GM21529 (cell line): ENCODE data around the gene SEC61A1.

Experiments
- ATAC-seq: cut with Tn5 transposase; IDR thresholded peaks from one replicate; pipeline ENCODE4 v1.9.1; 2021; ENCODE audit not compliant: unreplicated experiment

The SEC61A1 gene

DNA sequence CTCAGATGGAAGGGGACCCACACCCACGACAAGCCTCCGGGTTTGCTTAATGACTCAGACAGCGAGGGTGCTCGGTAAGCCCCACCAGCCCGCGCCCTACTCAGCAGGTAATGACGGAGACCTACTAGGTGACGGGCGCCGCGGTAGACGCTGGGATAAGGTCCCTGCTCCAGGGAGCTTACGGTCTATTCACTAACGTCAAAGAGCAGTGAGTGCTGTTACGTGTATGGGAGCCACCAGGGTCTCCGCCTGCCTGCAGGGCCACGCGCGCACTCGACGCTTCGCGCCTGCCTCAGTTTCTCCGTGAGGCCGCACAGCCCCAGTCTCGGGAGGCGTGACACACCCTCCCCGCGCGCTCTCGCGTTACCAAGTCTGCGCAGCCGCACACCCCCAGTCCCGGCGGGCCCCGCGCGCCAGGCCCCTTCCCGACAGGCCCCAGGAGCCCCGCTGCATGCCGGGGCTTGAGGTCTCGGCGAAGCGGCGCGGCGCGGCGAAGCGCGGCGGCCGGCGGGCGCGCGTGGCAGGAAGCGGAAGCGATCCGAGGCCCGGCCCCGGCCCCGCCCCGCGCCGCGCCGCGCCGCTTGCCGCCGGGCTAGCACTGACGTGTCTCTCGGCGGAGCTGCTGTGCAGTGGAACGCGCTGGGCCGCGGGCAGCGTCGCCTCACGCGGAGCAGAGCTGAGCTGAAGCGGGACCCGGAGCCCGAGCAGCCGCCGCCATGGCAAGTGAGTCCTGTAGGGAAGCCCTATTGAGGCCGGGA, at the start of gene SEC61A1:
TSS of gene SEC61A1 (plus strand) at position 601 of the 758 bp plus-strand sequence. CDS start at position 717, 116 bp downstream.
- peak; percentile 92 for ATAC-seq

DNA sequence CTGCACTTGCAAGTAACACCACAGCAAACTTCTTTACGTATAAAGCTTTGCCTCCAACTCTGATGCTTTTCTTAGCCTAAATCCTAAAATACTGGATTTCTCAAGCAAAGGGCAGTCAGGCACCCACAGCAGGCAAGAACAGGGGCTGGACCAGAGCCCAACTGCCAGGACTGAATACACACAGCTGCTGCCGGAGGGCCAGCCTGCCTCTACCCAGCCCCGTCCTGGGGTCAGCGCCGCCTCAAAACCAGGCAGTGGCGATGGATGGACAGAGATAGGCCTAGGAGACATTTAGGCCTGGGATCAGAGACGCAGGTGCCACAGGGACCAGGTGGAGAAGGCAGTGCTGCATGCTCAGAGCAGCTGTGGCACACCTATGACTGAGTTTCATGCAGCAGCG, 47.6 kb upstream of the SEC61A1 start:
- no peak for ATAC-seq

DNA sequence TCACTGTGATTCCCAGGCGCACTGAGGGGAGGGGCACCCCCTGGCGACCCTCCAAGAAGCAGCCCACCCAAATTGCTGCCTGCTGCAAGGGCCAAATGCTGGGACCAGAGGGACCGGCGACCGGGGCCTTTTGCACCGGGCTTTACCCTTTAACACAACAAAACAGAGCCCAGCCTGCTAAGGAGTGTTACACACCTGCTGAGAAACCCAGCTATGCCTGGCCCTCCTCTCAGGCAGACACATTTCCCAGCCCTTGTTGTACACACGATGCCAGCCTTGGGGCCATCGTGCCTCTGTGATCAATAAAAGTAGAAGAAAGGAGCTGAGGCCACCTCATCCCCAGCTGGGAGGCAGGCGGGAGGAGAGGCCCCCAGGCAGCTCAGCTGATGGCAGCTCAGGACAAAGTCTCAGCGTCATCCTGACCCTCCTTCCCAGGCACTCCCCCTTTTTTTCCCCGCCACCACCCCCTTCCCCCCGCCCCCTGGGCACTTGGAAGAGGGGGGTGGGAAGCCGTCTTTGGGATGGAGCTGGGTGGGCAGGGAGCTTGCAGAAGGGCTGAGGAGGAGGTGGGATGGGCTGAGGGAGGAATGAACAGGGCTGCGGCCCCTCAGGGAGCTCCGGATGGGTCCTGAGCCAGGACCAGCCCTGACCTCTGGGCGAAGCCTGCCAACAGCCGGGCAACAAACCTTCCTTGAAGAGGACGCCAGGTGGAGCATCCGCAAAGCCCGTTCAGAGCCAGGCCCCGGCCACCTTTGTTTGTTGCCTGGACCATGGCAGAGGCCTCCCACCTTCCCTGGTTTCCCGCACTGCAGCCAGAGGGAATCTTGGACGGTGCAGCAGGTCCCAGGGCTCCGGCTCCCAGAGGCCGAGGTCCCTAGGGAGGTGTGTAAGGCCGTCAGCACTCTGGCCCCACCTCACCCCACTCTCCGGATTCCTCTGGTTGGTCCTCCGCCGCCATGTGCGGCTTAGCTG, 45.9 kb upstream of the SEC61A1 start:
- ATAC-seq = no peak

DNA sequence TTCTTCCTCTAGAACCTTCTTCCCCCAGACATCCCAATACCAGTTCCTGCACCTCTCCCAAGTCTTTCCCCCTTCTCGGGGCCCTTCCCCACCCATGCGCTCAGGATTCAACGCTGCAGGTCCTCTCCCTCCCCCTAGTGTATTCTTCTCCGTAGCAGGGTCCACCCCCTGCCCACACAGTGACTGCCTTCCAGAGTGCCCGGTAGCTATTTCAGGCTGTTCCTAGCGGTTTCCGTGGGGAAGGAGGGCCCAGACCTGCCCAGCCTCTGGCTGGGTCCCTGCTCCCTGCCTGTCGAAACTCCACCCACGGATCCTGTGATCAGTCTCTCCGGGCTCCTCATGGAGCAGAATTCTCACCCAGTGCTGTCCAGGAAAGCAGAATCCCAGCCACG, 45.2 kb upstream of the SEC61A1 start:
- no peak for ATAC-seq

DNA sequence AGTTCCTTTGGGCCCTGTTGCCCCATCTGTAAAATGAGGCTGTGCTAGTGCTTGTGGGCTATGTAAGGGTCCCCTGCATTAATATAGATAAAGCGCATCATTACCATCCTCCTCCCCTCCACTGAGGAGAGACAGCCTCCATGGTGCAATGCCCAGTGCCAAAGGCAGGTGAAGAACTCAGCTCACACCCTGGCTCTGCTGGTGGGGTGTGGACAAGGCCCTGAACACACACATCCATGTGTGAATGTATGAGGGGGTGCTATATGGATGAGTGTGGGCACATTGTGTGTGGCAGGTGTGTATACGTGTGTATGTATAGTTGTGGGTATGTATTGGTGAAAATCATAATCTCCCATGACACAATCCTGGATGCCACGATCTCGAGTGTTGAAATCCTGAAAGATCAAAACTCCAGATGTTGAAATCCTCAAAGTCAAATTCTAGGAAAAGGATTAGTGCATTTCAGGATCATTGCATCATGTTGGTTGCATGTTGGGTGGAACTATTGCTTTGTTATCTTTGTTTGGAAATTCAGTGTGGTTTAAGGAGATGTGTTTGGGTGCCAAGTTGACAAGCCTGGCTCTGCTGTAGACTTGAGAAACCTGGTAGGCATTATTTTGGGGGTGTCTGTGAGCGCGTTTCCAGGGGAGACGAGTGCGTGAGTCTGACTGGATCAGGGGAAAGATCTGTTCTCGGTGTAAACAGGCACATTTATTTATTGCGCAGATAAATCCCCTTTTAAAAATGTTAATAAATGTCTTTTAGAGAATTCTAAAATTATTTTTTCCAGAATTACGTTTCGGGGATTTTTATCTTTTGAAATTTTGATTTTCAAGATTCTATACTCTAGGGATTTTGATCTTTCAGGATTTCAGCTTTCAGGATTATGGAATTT, 42.0 kb upstream of the SEC61A1 start:
- no peak for ATAC-seq

DNA sequence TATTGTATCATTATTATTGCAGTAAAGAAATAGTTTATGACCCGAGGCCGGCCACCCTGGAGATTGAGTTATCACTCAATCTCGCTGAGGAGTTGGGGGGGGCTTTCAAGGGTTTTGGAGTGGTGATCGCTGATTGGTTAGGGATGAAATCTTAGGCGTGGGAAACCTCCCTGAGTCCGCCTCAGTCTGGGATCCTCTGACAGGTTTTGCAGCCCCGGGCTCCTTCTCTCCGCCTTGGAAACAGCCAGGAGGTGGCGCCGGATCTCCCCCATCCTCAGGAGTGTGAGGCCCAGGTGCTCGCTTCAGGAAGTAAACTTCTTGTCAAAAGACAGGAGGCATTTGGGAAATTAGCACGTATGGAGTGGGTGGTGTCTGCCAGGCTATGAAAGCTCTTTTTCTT, 41.1 kb upstream of the SEC61A1 start:
- no peak for ATAC-seq

DNA sequence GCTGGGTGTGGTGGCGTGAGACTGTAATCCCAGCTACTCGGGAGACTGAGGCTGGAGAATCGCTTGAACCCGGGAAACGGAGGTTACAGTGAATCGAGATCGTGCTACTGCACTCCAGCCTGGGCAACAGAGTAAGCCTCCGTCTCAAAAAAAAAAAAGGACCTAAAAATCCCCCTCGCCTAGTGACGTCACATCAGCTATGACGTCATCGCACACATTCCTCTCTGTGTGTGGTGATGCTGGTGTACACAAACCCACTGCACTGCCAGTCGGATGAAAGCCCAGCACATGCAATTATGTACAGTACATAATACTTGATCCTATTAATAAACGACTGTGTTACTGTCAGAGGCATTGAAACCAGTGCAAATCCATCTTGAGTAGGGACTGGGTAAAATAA, 40.2 kb upstream of the SEC61A1 start:
- no peak for ATAC-seq

DNA sequence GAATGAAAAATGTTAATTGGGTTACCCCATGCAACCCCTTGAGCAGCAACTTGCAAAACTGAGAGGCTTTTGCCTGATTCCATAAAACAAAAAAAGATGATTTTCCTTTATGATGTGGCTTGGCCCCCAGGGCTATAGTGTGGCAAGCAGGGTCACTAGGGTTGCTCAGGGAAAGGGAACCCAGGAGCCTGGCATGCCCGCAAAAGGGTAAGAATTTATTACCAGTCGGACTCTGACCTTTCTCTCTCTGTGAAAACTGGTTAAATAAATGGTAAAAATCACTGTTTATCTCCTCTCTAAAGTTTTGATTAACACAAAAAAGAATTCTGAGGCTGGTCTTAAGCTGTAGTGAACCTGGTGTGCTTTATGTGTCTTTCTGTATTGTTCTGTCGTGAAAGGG, 37.7 kb upstream of the SEC61A1 start:
- no peak for ATAC-seq

DNA sequence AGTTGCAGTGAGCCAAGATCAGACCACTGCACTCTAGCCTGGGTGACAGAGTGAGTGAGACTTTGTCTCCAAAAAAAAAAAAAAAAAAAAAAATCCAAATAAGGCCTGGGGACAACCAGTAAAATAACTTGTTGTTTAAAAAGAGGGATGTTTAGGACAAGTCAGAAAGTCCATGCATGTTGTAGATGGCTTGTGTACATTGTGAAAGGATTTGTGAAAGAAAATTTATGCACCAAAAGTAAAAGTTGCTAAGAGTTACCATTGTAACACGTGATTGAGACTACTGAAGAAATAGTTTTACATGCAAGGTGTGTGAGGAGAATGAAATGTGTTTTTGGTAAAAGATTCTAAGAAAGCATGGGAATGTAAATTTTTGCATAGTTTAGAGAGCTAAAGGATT, 35.7 kb upstream of the SEC61A1 start:
- ATAC-seq = no peak

DNA sequence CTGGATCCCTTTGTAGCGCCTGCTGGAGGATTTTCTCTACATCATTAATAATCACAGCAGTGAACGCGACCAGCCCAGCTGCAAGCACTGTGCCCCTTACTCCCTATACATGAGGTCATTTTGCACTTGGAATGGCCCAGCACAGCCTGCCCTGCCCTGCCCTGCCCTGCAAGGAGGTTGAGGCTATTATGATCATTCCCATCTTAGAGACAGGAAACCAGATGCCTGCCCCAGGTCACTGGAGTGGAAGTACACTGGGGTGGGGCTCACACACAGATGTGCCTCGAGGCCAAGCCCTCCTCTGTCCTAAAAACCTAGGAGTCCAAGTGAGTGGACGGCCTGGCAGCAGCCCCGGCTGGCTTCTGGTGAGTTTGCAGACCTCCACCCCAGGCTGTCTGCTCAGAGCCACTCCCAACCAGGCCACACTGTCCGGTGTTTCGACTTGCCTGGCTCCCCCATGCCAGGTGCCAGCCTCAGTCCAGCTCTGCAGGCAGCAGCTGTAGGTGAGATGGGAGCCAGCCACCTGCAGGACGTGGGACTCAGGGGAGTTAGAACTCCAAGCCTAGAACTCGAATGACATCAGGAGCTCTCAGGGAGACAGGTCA, 30.4 kb upstream of the SEC61A1 start:
- ATAC-seq = no peak

DNA sequence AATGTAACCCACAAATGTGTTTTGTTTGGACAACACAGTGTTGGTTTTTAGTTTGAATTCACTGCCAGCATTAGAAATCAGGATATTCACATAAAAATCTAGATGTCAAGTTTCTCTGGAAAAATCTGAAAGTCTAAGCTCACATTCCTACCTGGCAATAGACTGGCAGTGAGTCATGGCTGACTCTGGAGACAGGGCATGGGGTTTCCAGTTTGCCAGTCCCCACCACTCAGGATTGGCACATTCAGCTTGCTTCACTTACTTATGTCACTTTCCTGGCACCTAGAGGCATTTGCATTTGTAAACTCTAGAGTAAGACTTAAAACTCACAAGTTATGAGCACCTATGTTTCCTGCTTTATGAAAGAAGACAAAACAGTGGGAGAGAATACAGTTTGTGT, 19.1 kb upstream of the SEC61A1 start:
- ATAC-seq = no peak

DNA sequence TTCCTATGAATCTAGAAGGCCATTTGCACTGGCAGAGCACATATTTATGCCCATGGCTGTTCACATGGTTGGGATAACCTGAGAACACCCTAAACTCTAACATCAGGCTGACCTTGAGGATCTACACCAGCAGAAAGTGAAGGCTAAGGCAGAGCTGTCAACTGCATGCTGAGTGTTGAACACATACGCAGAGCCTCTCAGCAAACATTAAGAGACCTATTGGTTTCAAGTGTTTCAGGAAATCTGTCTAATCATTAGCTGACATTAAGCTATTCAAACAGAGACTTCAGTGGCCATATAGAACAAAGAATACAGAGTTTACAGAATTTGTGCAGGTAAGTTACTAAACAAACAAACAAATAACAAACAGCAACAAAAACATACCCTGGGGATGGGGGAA, 16.1 kb upstream of the SEC61A1 start:
- ATAC-seq = no peak

DNA sequence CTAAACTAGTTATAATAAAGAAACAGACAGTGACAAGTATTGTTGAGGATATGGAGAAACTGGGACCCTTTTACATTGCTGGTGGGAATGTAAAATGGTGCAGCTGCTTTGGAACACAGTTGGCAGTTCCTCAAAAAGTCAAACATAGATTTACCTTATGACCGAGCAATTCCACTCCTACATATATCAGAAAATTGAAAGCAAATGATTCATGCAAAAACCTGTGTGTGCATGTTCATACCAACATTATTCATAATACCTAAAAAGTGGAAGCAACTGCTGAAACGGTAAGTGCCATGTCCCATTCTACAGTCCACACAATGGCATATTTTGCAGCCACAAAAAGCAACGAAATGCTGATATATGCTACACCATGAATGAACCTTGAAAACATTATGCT, 12.2 kb upstream of the SEC61A1 start:
- ATAC-seq = no peak

DNA sequence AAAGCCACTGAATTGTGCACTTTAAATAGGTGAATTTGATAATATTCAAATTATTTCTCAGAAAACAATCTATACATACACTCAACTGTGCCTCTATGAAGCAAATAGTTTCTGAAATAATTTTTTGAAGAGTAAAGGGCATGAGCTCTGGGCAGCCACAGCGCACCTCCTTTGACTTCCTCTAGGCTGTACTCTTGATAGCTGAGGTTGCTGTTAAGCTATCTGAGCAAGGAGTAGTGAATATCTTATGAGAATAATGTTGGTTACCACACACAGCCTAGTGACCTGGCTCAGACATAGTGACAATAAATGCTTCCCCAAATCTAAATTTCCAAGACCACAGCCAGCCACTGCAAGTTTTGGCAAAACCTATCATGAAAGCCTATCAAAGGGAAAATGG, 11.6 kb upstream of the SEC61A1 start:
- no peak for ATAC-seq

DNA sequence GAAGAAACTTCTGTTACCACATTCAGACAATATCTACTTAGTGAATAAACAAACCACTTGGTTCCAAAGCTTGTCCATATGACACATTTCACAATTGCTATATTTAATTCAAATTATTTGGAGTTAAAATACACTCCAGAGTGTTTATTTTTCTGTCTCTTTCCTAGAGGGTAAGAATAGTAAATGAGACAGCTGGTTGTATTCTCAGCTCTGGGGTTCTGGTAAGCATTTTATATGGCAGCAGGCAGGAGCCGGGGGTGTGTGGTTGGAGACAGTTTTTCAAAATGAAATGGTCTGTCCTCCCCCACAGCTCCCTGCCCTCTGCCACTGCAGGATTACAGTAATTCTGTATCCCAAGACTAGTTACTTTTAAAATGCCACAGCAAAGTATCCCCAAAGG, 10.9 kb upstream of the SEC61A1 start:
- ATAC-seq = no peak

DNA sequence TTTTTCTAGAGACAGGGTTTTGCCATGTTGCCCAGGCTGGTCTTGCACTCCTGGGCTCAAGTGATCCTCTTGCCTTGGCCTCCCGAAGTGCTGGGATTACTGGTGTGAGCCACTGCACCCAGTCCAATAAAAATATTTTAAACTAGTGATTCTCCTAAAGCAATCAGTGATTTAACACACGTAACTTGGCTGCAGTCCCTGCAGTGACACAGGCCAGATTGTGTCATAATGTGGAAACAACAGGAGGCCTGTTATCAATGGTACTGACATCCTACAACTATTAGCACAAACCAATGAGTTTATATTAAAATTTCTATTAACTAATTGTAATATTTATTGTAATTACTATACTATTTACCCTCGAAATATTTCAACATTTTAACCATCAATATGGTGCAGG, 1.6 kb upstream of the SEC61A1 start:
- ATAC-seq = no peak

DNA sequence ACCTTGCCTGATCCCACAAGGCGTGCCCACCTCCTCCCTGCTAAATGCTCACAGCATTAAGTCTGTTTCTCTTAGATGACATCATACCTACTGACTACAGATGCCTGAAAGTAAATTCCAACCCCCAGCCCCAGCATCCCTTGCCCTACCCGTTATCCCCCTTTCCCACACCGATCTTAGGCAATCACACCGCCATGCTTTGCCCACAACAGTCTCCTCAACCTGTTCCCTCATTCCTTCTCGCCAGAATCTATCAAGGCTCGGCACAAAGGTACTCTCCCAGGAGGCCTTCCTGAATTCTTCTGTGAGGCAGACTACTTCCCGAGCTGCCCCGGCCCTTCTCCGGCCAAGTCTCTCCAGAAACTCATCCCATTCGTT, 789 bp upstream of the SEC61A1 start:
- ATAC-seq = no peak

DNA sequence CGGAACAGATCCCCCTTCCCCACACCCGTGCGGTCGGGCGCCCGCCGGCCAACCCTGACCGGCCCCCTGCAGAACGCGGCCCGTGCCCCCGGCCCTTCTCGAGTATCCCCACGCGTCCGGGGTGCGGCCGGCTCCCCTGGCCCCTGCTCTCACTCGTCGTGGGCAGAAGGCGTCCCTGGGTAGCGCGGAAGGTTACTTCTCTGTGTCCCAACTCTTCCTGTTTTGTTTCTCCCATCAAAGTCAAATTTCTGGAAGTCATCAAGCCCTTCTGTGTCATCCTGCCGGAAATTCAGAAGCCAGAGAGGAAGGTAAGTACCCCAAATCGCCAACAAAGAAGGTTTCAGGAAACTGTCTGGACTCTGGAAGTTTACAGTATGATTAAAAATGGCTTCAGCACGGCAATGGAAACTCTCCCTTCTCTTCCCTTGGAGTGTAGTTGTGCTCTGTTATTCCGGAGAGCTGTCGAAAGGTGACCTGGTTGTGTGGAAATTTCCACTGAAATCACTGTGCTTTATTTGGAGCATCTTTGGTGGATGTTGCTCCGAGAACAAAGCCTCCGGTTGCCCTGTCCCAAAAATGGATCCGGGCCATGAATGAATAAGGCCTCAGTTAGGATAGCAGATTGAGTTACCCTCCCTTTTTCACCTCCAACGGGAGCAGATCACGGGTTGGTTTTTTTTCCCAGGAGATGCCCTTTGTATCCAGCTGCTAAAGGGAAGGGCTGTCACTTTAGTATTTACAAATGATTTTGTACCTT, 536 bp downstream of the SEC61A1 start:
- ATAC-seq = no peak

DNA sequence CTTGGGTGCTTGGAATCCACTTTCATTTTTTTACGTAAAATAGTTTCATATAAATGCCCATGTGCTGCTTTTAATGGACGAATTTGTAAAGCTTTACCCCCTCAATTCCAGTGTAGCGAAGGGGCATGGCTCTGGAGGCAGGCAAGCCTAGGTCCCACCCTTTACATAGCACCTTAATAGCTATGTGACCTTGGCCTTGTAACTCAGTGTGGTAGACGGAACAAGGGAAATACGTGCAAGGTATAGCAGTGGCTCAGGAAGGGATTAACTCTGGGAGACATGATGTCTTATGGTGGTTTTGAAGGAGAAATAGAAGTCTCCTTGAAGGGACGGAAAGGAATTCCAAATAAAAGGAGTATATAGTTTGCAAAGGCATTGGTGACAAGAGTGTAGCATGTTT, 1.4 kb downstream of the SEC61A1 start:
- ATAC-seq = no peak

DNA sequence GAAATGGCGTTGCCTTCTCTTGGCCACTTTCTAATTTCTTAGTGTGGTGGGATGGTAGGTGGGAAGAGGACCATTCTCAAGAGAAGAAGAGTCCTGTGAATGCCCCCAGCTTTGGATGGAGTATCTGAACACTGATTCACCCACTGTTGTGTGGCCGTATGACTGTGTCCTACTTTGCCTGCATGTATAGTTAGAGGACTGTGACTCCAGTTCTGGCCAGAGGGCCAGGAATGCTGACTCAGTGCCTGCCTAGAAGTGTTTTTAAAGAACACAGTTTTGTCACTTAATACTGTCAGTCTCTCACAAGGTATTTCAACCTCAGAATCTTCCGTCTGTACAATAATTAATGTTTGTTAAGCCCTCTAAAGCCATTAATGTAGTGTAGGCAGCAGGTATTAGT, 2.1 kb downstream of the SEC61A1 start:
- no peak for ATAC-seq
